Measurements from ENCODE around the gene RBSN.

DNA sequence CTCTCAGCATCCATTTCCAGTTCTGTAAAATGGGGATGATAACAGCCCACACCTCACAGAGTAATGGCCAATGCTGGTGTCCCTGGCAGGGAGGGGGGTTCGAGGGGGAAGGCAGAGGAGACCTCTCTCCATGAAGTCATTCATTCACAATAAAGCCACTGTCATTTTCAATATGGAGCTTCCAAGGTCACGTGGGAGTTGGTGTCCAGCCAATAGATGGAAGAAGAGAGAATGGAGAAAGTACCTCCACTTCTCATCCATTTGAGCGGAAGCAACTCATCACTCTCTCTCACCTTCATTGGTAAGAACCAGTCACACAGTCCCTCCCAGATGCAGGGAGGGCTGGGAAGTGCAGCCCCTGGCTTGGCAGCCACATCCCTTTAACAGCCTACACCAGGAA, 14.9 kb upstream of the RBSN start:
- TF ChIP-seq, protein P1, sequence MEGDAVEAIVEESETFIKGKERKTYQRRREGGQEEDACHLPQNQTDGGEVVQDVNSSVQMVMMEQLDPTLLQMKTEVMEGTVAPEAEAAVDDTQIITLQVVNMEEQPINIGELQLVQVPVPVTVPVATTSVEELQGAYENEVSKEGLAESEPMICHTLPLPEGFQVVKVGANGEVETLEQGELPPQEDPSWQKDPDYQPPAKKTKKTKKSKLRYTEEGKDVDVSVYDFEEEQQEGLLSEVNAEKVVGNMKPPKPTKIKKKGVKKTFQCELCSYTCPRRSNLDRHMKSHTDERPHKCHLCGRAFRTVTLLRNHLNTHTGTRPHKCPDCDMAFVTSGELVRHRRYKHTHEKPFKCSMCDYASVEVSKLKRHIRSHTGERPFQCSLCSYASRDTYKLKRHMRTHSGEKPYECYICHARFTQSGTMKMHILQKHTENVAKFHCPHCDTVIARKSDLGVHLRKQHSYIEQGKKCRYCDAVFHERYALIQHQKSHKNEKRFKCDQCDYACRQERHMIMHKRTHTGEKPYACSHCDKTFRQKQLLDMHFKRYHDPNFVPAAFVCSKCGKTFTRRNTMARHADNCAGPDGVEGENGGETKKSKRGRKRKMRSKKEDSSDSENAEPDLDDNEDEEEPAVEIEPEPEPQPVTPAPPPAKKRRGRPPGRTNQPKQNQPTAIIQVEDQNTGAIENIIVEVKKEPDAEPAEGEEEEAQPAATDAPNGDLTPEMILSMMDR (IDR thresholded peaks at IDR 0.05): no peak
- TF ChIP-seq POLR2A (IDR thresholded peaks at IDR 0.05) (no peak), POLR2AphosphoS5 (IDR thresholded peaks at IDR 0.05; ENCODE audit: insufficient read depth in 1 of 2, low read depth in 1 of 2) (no peak)

All from vagina (tissue), 2 donors.